ENCODE results near the gene MDK. TPM values are rescaled to one million over a fixed set of nuclear protein-coding genes. Genes with fewer than 3 reads are reported as not detected.

MDK gene
- total and polyA plus RNA-seq, 2 donors (not counting 3 experiments of a cell fraction or from before 2014, with no cell fraction given) = 331 to 893 TPM

GRCh38 chr11:46377831-46378230, 3.6 kb upstream of the MDK start:
- H3K36me3 ChIP-seq (ENCODE audit: control insufficient read depth in 2 of 2, extremely low read depth in 1 of 2, insufficient read depth in 2 of 2, low read length in 2 of 2) = peaks cover 3 to 35% of the 10 kb centered on the region in 2 experiments
- DNase-seq (ENCODE audit: low read depth, low spot score) = no peak
- H3K27ac ChIP-seq (ENCODE audit: insufficient read depth, low read depth, low read length) = no peak overlapping the region
- no peaks in the 10 kb centered on the region for H3K9me1 ChIP-seq (replicated peaks; ENCODE audit: control insufficient read depth, extremely low read depth, insufficient read depth, low read length)
- no peak for FAIRE-seq
- H3K4me1 ChIP-seq (ENCODE audit: control insufficient read depth, extremely low read depth, insufficient read depth, low read length) = peaks cover 8% of the 10 kb centered on the region
- POLR2A ChIA-PET = no interaction called here
- BruUV-seq (replicated peaks) = no TSS peak
- H3K4me3 ChIP-seq (replicated peaks in 1 of 3; ENCODE audit: insufficient read depth in 1 of 3, low read depth in 1 of 3, low read length in 3 of 3) = no peak overlapping the region
- dilution Hi-C loops (cut with MboI; ENCODE audit: extremely low pct_ligation_motif_present, low sequenced_read_pairs) = no loop called here
- CTCF ChIA-PET = interaction anchor here (0.8 to 2.0 kb wide), 3 partner anchors 9 to 14 kb away, joined by 3 to 6 read pairs (median 5); partner anchors contain the start of gene CHRM4
- intact Hi-C loops (cut with micrococcal nuclease) = no loop called here
- H3K9ac ChIP-seq (replicated peaks; ENCODE audit: extremely low read depth, insufficient read depth, low read length) = no peak overlapping the region
- no peak for TF ChIP-seq POLR2AphosphoS5 (IDR thresholded peaks at IDR 0.05; ENCODE audit: insufficient read depth, low read depth, low read length)
- TF ChIP-seq FOS (IDR thresholded peaks at IDR 0.05; ENCODE audit: borderline replicate concordance, insufficient read depth, low read length) = no peak
- no peak for TF ChIP-seq GATA2 (IDR thresholded peaks at IDR 0.05; ENCODE audit: insufficient read depth, insufficient read length, low read depth, low read length)
- TF ChIP-seq EZH2 (IDR thresholded peaks at IDR 0.05; ENCODE audit: borderline replicate concordance, low read depth, low read length, severe bottlenecking) = no peak
- TF ChIP-seq MAX (IDR thresholded peaks at IDR 0.05; ENCODE audit: insufficient read depth, insufficient read length) = no peak
- no peak for TF ChIP-seq MYC (IDR thresholded peaks at IDR 0.05; ENCODE audit: low read depth, low read length)
- no peaks in the 10 kb centered on the region for H3K9me3 ChIP-seq (replicated peaks; ENCODE audit: control insufficient read depth, insufficient read depth, low read length)
- H3K4me2 ChIP-seq (ENCODE audit: insufficient read depth, low read length) = no peak overlapping the region
- no peaks in the 10 kb centered on the region for H4K20me1 ChIP-seq (replicated peaks; ENCODE audit: control insufficient read depth, extremely low read depth, insufficient read depth, low read length)
- H2AFZ ChIP-seq (ENCODE audit: low read depth, low read length) = no peak overlapping the region
- no peaks in the 10 kb centered on the region for H3K27me3 ChIP-seq (ENCODE audit: control insufficient read depth in 2 of 2, insufficient read depth in 2 of 2, low read length in 2 of 2)
- no peaks in the 10 kb centered on the region for H3K79me2 ChIP-seq (ENCODE audit: control insufficient read depth, insufficient read depth, low read length)

GRCh38 chr11:46378296-46378695, 3.2 kb upstream of the MDK start:
- Histone ChIP-seq H3K27me3 (ENCODE audit: control insufficient read depth in 2 of 2, insufficient read depth in 2 of 2, low read length in 2 of 2) (no peaks in the 10 kb centered on the region), H3K9me3 (replicated peaks; ENCODE audit: control insufficient read depth, insufficient read depth, low read length) (no peaks in the 10 kb centered on the region), H3K27ac (ENCODE audit: insufficient read depth, low read depth, low read length) (no peak overlapping the region), H3K4me1 (ENCODE audit: control insufficient read depth, extremely low read depth, insufficient read depth, low read length) (peaks cover 11% of the 10 kb centered on the region), H3K4me2 (ENCODE audit: insufficient read depth, low read length) (no peak overlapping the region), H3K79me2 (ENCODE audit: control insufficient read depth, insufficient read depth, low read length) (no peaks in the 10 kb centered on the region), H3K9ac (replicated peaks; ENCODE audit: extremely low read depth, insufficient read depth, low read length) (no peak overlapping the region), H3K4me3 (replicated peaks in 1 of 3; ENCODE audit: insufficient read depth in 1 of 3, low read depth in 1 of 3, low read length in 3 of 3) (no peak overlapping the region), H3K9me1 (replicated peaks; ENCODE audit: control insufficient read depth, extremely low read depth, insufficient read depth, low read length) (no peaks in the 10 kb centered on the region), H3K36me3 (ENCODE audit: control insufficient read depth in 2 of 2, extremely low read depth in 1 of 2, insufficient read depth in 2 of 2, low read length in 2 of 2) (peaks cover 3 to 35% of the 10 kb centered on the region in 2 experiments), H4K20me1 (replicated peaks; ENCODE audit: control insufficient read depth, extremely low read depth, insufficient read depth, low read length) (no peaks in the 10 kb centered on the region), H2AFZ (ENCODE audit: low read depth, low read length) (no peak overlapping the region)
- intact Hi-C loops (cut with micrococcal nuclease) = no loop called here
- ChIA-PET CTCF (interaction anchor here (0.9 to 2.0 kb wide), 3 partner anchors 9 to 27 kb away, joined by 4 to 6 read pairs (median 5); no protein-coding TSS in a partner anchor), POLR2A (no interaction called here)
- FAIRE-seq (no peak), DNase-seq (ENCODE audit: low read depth, low spot score) (no peak)
- dilution Hi-C loops (cut with MboI; ENCODE audit: extremely low pct_ligation_motif_present, low sequenced_read_pairs) = no loop called here
- BruUV-seq (replicated peaks) = no TSS peak
- TF ChIP-seq POLR2AphosphoS5 (IDR thresholded peaks at IDR 0.05; ENCODE audit: insufficient read depth, low read depth, low read length) = no peak
- no peak for TF ChIP-seq MAX (IDR thresholded peaks at IDR 0.05; ENCODE audit: insufficient read depth, insufficient read length)
- no peak for TF ChIP-seq JUN (IDR thresholded peaks at IDR 0.05; ENCODE audit: borderline replicate concordance, insufficient read depth, insufficient read length, low read depth)
- no peak for TF ChIP-seq POLR2A (IDR thresholded peaks at IDR 0.05; ENCODE audit: low read depth, low read length)
- no peak for TF ChIP-seq CTCF (IDR thresholded peaks at IDR 0.05; ENCODE audit: extremely low read depth in 1 of 2, insufficient read depth in 1 of 2, low read depth in 1 of 2, low read length in 2 of 2)
- TF ChIP-seq FOS (IDR thresholded peaks at IDR 0.05; ENCODE audit: borderline replicate concordance, insufficient read depth, low read length) = no peak
- no peak for TF ChIP-seq EZH2 (IDR thresholded peaks at IDR 0.05; ENCODE audit: borderline replicate concordance, low read depth, low read length, severe bottlenecking)
- no peak for TF ChIP-seq GATA2 (IDR thresholded peaks at IDR 0.05; ENCODE audit: insufficient read depth, insufficient read length, low read depth, low read length)
- TF ChIP-seq MYC (IDR thresholded peaks at IDR 0.05; ENCODE audit: low read depth, low read length) = no peak
